HG02571 (cell line): Measurements from ENCODE around the gene RIMBP2.

Source experiments
- ATAC-seq: cut with Tn5 transposase; IDR thresholded peaks from one replicate; pipeline ENCODE4 v1.9.1; 2021; ENCODE audit warnings: mild to moderate bottlenecking, moderate library complexity; ENCODE audit not compliant: unreplicated experiment

RIMBP2 gene

DNA sequence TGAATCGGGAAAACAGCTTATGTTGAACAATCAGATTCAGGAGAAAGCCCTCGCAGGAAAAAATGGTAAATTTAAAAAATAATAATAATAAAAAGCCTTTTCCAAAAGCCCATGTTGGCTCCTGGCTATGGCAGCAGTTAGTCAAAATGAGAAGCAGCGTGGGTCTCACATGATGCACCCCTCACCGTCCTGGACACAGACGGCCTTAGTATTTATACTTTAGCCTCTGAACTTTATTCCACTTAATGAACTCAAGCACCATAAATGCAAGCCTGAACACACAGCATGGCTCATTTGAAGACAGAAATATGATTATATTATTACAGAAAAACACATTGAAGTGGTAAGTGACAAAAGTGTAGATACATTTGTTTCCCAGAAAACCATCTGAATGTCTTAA, 160.9 kb downstream of the RIMBP2 start:
- no peak for ATAC-seq

- no peak for ATAC-seq
These were observed 163.6 kb downstream of the RIMBP2 start for GRCh38 chr12:130552483-130552996.

- no peak for ATAC-seq
These were observed 166.7 kb downstream of the RIMBP2 start for GRCh38 chr12:130549361-130549760.

DNA sequence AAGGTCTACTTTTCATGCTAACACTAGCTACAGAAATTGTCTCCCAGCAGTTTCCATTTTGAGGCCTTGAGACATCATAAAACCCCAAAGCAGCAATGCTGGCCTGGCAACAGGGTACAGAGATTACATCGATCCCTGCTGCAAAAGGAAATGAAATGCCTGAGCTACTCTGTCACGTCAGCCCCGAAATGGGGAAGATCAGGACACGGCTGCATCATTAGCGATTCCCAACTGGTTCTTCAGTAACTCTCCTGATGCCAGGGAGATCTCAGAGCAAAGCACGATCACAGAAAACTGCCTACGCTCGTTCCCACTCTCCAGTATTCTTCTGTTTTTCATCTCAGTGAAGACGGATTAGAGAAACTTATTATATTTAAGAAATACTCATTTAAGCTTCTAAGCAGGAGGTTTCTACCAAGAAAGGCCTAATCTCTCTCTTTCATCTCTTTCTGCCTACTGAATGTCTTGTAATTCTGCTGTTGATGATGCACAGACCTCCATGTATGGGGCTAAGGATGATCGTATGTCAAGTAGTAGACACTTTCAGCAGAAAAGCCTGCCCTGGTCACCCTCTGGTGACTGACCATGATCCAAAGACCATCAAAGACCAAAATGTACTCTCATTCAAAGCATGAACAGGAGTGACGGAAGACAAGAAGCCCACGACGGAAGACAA, 168.5 kb downstream of the RIMBP2 start:
- ATAC-seq, result no peak

- no peak for ATAC-seq
These were observed 169.6 kb downstream of the RIMBP2 start for GRCh38 chr12:130546494-130546893.

- no peak for ATAC-seq
These were observed 170.6 kb downstream of the RIMBP2 start for GRCh38 chr12:130545475-130545874.

DNA sequence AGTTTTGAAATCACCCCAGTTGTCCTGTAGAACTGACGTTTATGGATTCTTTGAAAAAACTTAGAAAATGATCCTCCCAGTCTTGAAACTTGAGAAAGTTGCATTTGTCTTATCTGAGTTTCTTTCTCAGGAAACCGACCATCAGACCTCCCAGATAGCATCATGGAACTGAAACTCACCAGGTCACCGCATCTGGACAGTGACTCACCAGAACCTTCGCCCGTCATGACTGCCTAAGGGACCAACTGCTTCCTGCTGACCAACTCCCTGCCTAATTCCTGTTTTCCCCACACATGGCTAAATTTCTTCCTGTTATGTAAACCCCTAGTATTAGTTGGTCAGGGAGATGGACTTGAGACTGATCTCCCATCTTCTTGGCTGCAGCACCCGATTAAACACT, 175.7 kb downstream of the RIMBP2 start:
- no peak for ATAC-seq

- no peak for ATAC-seq
These were observed 177.6 kb downstream of the RIMBP2 start for GRCh38 chr12:130538343-130539095.

- no peak for ATAC-seq
These were observed 178.4 kb downstream of the RIMBP2 start for GRCh38 chr12:130537655-130538054.

DNA sequence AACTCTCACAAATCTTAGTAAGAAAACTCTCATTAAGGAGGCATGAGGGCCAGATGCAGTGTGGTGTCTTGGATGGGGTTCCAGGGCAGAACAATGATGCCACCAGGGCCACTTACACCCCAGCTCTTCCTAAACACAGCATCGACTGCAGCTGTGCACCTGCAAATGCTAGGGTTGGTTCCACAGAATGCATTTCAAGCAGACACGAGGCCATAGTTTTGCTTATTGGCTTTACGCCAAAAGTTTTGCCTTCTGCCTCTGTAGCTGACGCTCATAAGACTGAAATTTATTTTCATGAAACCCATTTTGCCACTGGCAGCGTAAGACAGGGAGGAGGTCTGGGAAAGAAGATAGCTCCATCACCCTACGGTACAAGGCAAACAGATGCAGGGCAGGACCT, 179.0 kb downstream of the RIMBP2 start:
- no peak for ATAC-seq

GRCh38 chr12:130530429-130530828, 185.7 kb downstream of the RIMBP2 start:
- ATAC-seq, result no peak

GRCh38 chr12:130529781-130530180, 186.3 kb downstream of the RIMBP2 start:
- no peak for ATAC-seq

DNA sequence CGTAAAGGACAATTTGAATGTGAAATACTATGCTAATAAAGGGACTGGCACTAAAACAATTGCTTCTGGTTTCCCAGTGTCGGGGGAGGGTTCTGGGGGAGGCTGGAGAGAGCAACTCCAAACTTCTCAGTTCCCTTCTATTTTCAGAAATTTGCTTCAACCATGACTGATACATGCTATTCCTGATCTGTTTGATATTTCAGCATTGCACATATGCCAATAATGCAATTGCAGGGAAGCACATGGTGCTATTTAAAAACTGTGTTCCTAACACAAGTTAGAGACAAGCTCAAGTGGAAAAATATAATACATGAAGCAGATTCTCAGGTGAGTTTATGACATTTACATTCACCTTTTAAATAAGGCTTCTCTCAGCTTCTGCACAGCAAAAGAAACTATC, 188.9 kb downstream of the RIMBP2 start:
- no peak for ATAC-seq

GRCh38 chr12:130526813-130527212, 189.3 kb downstream of the RIMBP2 start:
- ATAC-seq, result no peak

- ATAC-seq, result no peak
These were observed 190.5 kb downstream of the RIMBP2 start for GRCh38 chr12:130525384-130526172.

DNA sequence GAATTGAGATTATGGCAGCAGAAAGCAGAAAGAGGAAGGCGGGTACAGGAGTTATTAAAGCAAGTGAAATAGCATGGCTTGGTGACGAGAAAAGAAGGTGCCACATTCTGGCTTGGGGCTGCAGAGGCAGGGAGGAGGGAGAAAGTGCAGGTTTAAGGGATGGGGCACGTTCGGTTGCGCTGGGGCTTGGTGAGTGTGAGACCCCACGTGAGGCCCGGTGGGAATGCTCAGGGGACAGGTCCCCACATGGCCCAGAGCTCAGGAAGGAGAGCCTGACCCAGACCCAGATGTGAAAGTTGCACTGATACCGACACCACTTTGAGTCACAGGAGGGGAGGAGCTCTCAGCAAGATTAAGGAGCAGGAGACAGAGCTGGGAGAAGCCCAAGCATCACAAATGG, 191.3 kb downstream of the RIMBP2 start:
- no peak for ATAC-seq

- ATAC-seq, result no peak
These were observed 192.1 kb downstream of the RIMBP2 start for GRCh38 chr12:130523863-130524614.

DNA sequence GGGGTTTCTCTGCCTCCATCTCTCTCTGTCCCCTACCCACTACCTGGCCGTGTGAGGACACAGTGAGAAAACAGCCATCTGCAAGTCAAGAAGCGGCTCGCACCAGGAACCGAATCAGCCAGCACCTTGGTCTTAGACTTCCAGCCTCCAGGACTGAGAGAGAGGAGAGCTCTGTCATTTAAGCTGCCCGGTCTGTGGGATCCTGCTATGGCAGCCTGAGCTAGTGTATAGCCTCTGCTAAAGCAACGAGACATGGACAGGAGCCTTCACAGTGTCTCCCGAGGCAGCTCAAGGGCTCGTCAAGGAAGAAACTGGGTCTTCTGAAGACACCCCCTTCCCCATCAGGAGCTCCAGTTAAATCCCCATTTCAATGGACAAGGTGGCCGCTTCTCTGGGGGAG, 192.9 kb downstream of the RIMBP2 start:
- ATAC-seq, result no peak

GRCh38 chr12:130522244-130522834, 193.8 kb downstream of the RIMBP2 start:
- no peak for ATAC-seq

DNA sequence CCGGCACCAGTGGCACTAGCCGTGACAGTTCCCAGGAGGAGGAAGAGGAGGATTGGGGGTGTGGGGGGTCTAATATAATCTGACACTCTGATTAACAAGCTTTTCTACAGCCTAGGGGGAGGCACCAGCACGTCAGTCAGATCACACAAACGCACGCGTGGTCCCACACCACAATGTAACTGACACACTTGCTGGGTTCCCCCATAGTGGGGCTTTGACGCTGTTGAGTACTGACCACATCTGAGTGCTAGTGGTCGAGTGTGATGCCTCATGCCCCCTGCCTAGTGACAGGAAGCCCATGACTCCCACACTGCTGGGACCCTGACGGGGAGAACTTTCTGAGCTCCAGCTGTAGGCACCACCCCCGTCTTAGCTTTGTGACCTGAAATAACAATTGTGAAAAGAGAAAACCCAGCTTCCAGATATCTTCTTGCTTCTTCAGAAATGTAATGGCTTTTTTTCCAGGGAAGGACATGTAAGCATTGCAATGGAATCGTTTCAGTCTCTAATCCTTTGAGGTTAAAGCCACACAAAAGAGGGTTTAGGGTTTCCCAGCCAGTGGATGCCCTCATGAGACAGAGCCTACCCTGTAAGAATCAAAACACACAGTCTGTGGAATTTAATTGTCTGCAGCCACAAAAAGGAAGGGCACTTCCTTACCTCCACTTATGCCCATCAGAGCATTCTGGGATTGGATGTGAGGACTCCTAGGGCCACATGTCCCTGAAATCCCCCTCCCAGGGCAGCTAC, 194.5 kb downstream of the RIMBP2 start:
- ATAC-seq, result no peak
